ENCODE measurements around the gene CDH4.

The CDH4 gene

DNA sequence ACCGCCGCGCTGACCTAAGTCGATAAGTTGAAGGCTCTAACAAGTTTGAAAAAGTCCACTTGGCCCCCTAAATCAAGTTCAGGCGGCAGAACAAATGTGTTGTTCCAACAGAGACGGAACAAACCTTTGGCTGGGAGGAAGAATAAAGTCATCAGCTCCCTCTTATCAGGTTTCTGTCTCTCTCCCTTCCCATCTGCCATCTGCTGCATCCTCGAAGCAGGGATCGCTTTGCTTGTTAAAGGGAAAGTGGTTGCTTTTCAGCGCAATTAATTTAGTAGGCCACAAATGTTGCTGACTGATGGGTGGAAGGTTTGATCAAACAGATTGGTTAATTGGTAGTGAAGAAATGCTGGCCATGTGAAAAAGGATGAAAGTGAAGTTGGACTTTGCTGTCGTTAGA is 64.3 kb downstream of the CDH4 start:
- TF ChIP-seq, protein P1, sequence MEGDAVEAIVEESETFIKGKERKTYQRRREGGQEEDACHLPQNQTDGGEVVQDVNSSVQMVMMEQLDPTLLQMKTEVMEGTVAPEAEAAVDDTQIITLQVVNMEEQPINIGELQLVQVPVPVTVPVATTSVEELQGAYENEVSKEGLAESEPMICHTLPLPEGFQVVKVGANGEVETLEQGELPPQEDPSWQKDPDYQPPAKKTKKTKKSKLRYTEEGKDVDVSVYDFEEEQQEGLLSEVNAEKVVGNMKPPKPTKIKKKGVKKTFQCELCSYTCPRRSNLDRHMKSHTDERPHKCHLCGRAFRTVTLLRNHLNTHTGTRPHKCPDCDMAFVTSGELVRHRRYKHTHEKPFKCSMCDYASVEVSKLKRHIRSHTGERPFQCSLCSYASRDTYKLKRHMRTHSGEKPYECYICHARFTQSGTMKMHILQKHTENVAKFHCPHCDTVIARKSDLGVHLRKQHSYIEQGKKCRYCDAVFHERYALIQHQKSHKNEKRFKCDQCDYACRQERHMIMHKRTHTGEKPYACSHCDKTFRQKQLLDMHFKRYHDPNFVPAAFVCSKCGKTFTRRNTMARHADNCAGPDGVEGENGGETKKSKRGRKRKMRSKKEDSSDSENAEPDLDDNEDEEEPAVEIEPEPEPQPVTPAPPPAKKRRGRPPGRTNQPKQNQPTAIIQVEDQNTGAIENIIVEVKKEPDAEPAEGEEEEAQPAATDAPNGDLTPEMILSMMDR (conservative IDR thresholded peaks at IDR 0.05): no peak
- no peak for TF ChIP-seq ZFX (IDR thresholded peaks at IDR 0.05)

DNA sequence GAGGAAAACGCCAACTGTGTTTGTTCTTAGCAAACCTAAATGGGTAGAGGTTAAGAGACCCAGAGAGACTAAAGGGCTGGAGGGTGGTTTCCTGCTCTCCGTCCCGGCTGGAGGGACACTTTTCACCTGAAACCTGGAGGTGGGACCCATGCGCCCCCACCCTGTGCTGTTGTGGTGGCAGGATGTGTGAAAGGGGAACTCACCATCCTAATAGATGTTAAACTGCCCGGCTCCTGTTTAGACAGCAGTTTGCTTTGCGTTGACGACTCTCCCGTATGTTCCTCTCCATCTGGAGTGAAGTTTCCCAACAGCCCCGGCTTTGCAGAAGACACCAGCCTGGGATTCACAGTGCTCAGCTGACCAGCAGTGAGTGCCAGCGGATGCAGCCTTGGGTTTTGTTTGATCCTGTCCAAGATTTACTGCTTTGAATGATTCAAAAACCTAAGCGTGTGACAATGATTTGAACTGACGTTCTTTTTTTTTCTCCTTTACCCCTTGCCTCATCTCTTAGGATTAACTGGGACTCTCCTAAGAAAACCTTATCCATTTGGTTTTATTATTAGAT is 66.0 kb downstream of the CDH4 start:
- no peak overlapping the region for H3K27ac ChIP-seq
- TF ChIP-seq ZFX (IDR thresholded peaks at IDR 0.05): no peak
- TF ChIP-seq, protein P1 (conservative IDR thresholded peaks at IDR 0.05): no peak

More for the DNA sequence above, 64.3 kb downstream of the CDH4 start:
- no peak overlapping the region for H3K27ac ChIP-seq

DNA sequence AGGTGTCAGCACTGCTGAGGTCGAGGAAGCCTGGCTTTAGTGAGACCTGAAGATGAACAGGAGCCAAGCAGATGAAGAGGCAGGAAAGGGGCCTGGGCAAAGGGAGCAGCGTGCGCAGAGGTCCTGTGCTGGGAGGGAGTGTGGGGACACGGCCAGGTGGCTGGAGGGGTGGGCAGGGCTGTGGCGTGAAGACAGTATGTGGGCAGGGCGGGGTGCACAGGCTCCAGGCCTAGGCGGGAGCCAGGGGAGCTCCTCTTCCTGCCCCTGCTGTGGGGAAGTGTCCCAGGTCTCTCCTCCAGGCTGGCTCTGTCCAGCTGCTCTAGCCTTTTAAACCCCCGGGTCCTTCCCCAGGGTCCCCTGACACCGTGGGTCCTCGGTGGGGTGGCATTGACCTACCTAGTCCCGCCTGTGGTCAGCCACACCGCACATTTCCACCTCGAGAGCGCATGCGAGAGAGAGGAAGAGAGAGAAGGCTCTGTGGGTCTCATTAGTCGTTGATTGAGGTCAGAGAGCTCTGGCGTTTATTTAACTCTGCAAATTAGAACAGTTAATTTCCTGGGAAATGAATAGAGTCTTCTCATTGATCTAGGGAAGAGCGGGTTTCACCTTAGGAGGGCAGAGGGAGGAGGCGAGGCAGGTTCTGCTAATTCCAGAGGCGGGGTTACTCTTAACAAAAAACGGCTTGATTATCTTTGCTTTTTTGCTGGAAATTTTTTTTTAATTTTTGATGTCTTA is 68.8 kb downstream of the CDH4 start:
- H3K27ac ChIP-seq: no peak overlapping the region
- TF ChIP-seq, protein P1 (conservative IDR thresholded peaks at IDR 0.05): no peak
- no peak for TF ChIP-seq ZFX (IDR thresholded peaks at IDR 0.05)

DNA sequence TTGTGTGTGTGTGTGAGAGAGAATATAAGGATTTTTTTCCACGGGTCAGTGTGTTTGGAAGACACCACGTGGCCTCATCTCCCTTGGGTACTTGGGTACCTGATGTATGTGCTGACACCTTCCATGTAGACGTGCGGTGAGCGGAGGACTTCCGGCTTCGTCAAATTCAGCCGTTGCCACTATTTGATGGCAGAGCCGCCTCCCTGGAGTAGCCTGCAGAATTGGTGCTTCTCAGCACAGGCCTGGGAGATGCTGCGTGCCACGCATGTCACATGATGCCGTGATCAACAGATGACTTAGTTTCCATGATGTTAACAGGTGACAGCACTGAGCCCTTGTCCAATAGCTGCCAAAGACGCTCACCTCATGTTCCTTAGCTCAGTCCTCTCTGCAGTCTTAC is 69.4 kb downstream of the CDH4 start:
- no peak overlapping the region for H3K27ac ChIP-seq
- TF ChIP-seq, protein P1 (conservative IDR thresholded peaks at IDR 0.05): no peak
- no peak for TF ChIP-seq ZFX (IDR thresholded peaks at IDR 0.05)

DNA sequence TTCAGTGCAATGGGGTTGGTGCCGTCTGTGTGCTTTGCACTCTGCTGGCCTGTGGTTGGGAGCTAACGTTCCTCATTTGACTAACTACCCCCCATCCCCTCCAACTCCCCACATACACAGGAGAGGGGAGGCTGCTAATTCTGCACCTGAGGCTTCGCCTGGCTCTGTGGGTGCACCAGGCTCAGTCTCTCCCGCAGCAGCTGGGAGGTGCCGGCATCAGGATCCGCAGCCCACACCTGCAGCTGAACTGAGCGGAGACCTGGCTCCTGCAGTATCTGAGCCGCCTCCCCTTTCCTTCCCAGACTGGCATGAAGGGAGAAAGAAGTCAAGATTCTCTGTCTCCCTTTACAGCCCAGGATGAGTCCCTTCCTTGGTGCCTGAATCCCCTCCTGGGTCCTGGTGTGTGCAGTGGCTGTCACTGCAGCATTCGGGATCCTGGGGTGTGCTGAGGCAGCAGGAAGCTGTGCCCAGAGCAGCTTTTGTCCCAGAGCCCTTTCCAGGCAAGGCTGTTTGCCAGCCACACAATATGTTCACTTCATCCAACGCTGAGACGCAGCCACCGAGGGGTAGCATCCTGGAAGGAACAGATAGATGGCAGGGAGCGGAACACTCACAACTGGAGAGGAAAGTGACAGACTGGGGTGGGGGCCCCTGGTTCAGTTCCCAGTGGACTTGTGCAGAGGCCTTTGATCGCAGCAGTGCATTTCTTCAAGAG is 70.2 kb downstream of the CDH4 start:
- TF ChIP-seq ZFX (IDR thresholded peaks at IDR 0.05): no peak
- TF ChIP-seq, protein P1 (conservative IDR thresholded peaks at IDR 0.05): no peak
- H3K27ac ChIP-seq: no peak overlapping the region

GRCh38 chr20:61324906-61325305 is 72.8 kb downstream of the CDH4 start:
- TF ChIP-seq ZFX (IDR thresholded peaks at IDR 0.05): no peak
- TF ChIP-seq, protein P1 (conservative IDR thresholded peaks at IDR 0.05): no peak
- no peak overlapping the region for H3K27ac ChIP-seq

GRCh38 chr20:61325718-61326117 is 73.7 kb downstream of the CDH4 start:
- TF ChIP-seq, protein P1 (conservative IDR thresholded peaks at IDR 0.05): no peak
- no peak for TF ChIP-seq ZFX (IDR thresholded peaks at IDR 0.05)
- H3K27ac ChIP-seq: no peak overlapping the region

Measured in C4-2B (cell line).